Heart left ventricle (tissue), 16 donors: Measurements from ENCODE around the gene OR52I2. TPM values are rescaled to one million over a fixed set of nuclear protein-coding genes. Genes with fewer than 3 reads are reported as not detected.

ENCODE experiments used
- ATAC-seq, 4 donors: fragments of 200-7000 bp; cut with Tn5 transposase; one replicate each; pipeline ENCODE4 v1.9.1; 2020 to 2022; ENCODE audit warnings: moderate library complexity in 4 of 4, mild to moderate bottlenecking in 3 of 4, moderate number of reproducible peaks in 1 of 4
- DNase-seq, 5 donors: peaks; one replicate each; pipeline ENCODE4 v3.0.0-alpha.2; 2020
- H3K27ac ChIP-seq, 12 donors: fragments of 200-600 bp; sonication (generic) in 4 of 12; one replicate each; pipeline versions ENCODE4 v1.5.0 to v1.8.0; 2016 to 2022; ENCODE audit warnings: mild to moderate bottlenecking in 2 of 12
- H3K27me3 ChIP-seq, 9 donors: fragments of 200-600 bp; sonication (generic) in 2 of 9; one replicate each; pipeline versions ENCODE4 v1.5.1 to v1.8.0; 2016 to 2022; ENCODE audit warnings: mild to moderate bottlenecking in 3 of 9
- H3K36me3 ChIP-seq, 9 donors: fragments of 200-600 bp; sonication (generic) in 2 of 9; one replicate each; pipeline versions ENCODE4 v1.5.0 to v1.8.0; 2018 to 2022; ENCODE audit warnings: mild to moderate bottlenecking in 2 of 9
- H3K4me1 ChIP-seq, 12 donors: fragments of 200-600 bp; sonication (generic) in 4 of 12; one replicate each; pipeline versions ENCODE4 v1.5.0 to v1.8.0; 2016 to 2022; ENCODE audit warnings: mild to moderate bottlenecking in 3 of 12
- H3K4me3 ChIP-seq, 12 donors: fragments of 200-600 bp; sonication (generic) in 4 of 12; one replicate each; pipeline versions ENCODE4 v1.5.0 to v1.8.0; 2017 to 2022; ENCODE audit warnings: mild to moderate bottlenecking in 9 of 12, moderate library complexity in 4 of 12
- H3K9me3 ChIP-seq, 12 donors: fragments of 200-600 bp; sonication (generic) in 4 of 12; one replicate each; pipeline versions ENCODE4 v1.5.0 to v1.8.0; 2016 to 2022; ENCODE audit warnings: mild to moderate bottlenecking in 1 of 12
- CTCF ChIP-seq, 12 donors: fragments of 200-600 bp; sonication (generic) in 4 of 12; IDR thresholded peaks; one replicate each; pipeline versions ENCODE4 v1.5.0 to v1.8.0; 2018 to 2022; ENCODE audit warnings: antibody characterized with exemption in 12 of 12, mild to moderate bottlenecking in 5 of 12
- POLR2A ChIP-seq, 2 donors: fragments of 450-650 bp; IDR thresholded peaks; one replicate each; pipeline ENCODE4 v1.6.1; 2017; ENCODE audit warnings: antibody characterized with exemption in 2 of 2, mild to moderate bottlenecking in 2 of 2, moderate library complexity in 2 of 2
- WGBS, 4 donors: extraction: QIAGEN DNeasy Blood & Tissue Kit in 2 of 4; methylation state at CpG; one replicate each; pipeline versions ENCODE4 v1.1.5 to v1.1.7; 2013 to 2018; 5-methylcytosine and 5-hydroxymethylcytosine counted together
- intact Hi-C, 10 donors: fragments of 100-400 bp; cut with DNase I; formaldehyde crosslinking; loops; one replicate each; pipeline versions ENCODE4 v1.11.1 to v1.14.2; 2022
- polyA plus RNA-seq, 2 donors: library from polyadenylated mRNA; stranded (reverse); fragments of 200-250 nt; gene quantifications; one replicate each; pipeline ENCODE4 v1.2.3, GENCODE V29; 2013
- total RNA-seq, 9 donors: library from RNA; depleted of rRNA in 2 of 9; stranded (reverse); fragments of >200 nt in 2 of 9; fragmentation: NEBNext Ultra II Directional in 3 of 9; extraction: Animal tissue kit (Norgen Biotek cat#: 25700) in 3 of 9; gene quantifications; one replicate each; pipeline versions ENCODE4 v1.1.0 to v1.2.4, GENCODE V29; 2016 to 2023
- donor health status: ischemic (EF 13 %, LVEDD 7.1; RV severe dilation, severe dysfunction).
- donor health status: healthy with polysubstance abuse.
- donor health status: DM: no; HTN: yes; CAD: no.
- donor health status: DM: no; HTN: no; CAD: no.
- donor health status: ischemic (EF 25% LVEDD 6.9; RV normal size, moderate dysfunction).
- donor health status: ischemic (EF 25% LVEDD 5.7; RV mildly dilated, moderate dysfunction).
- donor health status: healthy.
- donor health status: DM: yes; HTN: yes; CAD: no.
- donor health status: ischemic (EF 35%, LVEDD 5.7; RV mildly dilated, moderate dysfunction).
- donor health status: nonischemic (EF 11% LVEDD 7.7; RV severe dilation, severe dysfunction).
- donor health status: DM: yes; HTN: yes; CAD: no.
- donor health status: PGD.
- donor health status: ischemic (EF 29% LVEDD 5.4; RV normal size, mild dysfunction).
- donor health status: nonischemic (EF 23%, LVEDD 6.1; RV moderate dilation, normal function).

The OR52I2 gene
- total and polyA plus RNA-seq, 11 donors, result not detected

DNA sequence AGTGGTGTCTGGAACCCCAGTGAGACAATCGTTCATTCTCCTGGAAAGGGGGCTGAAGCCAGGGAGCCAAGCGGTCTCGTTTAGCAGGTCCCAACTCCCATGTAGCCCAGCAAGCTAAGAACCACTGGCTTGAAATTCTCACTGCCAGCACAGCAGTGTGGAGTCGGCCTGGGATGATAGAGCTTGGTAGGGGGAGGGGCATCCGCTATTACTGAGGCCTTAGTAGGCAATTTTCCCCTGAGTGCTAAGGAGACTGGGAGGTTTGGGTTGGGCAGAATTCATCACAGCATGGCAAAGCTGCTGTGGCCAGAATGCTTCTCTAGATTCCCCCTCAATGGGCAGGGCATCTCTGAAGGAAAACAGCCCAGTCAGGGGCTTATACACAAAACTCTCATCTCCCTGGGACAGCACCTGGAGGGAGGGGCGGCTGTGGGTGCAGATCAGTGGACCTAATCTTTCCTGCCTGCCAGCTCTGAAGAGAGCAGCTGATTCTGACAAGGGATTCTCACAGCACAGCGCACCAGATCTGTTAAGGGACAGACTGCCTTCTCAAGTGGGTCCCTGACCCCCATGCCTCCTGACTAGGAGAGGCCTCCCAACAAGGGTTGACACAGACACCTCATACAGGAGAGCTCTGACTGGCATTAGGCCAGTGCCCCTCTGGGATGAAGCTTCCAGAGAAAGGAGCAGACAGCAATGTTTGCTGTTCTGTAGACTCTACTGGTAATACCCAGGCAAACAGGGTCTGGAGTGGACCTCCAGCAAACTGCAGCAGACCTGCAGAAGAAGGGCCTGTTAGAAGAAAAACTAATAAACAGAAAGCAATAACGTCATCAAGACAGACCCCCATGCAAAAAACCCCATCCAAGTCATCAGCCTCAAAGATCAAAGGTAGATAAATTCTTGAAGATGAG lies 21.8 kb upstream of the OR52I2 start:
- Histone ChIP-seq H3K36me3 (no peaks in the 10 kb centered on the region), H3K4me3 (no peak overlapping the region), H3K4me1 (no peaks in the 10 kb centered on the region), H3K9me3 (peaks cover 0 to 11% (median 0%) of the 10 kb centered on the region in 12 donors), H3K27ac (no peak overlapping the region), H3K27me3 (peaks cover 0 to 6% (median 0%) of the 10 kb centered on the region in 9 donors)
- ATAC-seq (no peak), DNase-seq (no peak)
- WGBS, 4 donors, result 58 to 71% (median 65%) methylated on average over 6 to 8 of the region's 8 CpGs
- TF ChIP-seq CTCF (IDR thresholded peaks at IDR 0.05) (no peak), POLR2A (IDR thresholded peaks at IDR 0.05) (no peak)
- intact Hi-C loops, result no loop called here

GRCh38 chr11:4560467-4560866 lies 21.1 kb upstream of the OR52I2 start:
- ATAC-seq (no peak), DNase-seq (no peak)
- Histone ChIP-seq H3K27me3 (peaks cover 0 to 6% (median 0%) of the 10 kb centered on the region in 9 donors), H3K27ac (no peak overlapping the region), H3K9me3 (peaks cover 0 to 12% (median 0%) of the 10 kb centered on the region in 12 donors), H3K4me3 (no peak overlapping the region), H3K4me1 (no peaks in the 10 kb centered on the region), H3K36me3 (no peaks in the 10 kb centered on the region)
- WGBS, 4 donors, result 94 to 100% (median 94%) methylated on average over 1 of the region's 1 CpG
- TF ChIP-seq POLR2A (IDR thresholded peaks at IDR 0.05), result no peak
- TF ChIP-seq CTCF (IDR thresholded peaks at IDR 0.05), result no peak
- intact Hi-C loops, result no loop called here

DNA sequence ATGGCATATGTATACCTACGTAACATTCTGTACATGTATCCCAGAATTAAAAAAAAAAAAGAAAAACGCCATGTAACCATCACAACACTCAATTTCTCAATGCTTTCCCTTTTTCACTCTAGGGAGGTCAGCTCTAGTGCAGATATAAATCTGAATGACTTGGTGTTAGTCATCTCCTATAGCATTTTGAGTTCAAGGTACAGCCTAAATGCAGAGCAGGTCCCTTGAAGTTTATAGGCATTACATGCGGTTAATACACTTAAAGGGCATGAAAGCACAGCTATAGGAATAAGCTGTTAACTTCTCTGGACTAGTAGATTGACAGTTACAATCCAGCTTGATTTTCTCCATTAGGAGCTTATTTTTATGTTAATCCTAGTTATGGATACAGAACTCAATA lies 16.2 kb upstream of the OR52I2 start:
- Histone ChIP-seq H3K9me3 (peaks cover 0 to 12% (median 0%) of the 10 kb centered on the region in 12 donors), H3K36me3 (no peaks in the 10 kb centered on the region), H3K27ac (no peak overlapping the region), H3K27me3 (no peaks in the 10 kb centered on the region), H3K4me3 (no peak overlapping the region), H3K4me1 (no peaks in the 10 kb centered on the region)
- intact Hi-C loops, result no loop called here
- DNase-seq (no peak), ATAC-seq (no peak)
- WGBS, 4 donors, result 77 to 86% (median 84%) methylated on average over 3 of the region's 3 CpGs
- TF ChIP-seq CTCF (IDR thresholded peaks at IDR 0.05), result no peak
- no peak for TF ChIP-seq POLR2A (IDR thresholded peaks at IDR 0.05)

DNA sequence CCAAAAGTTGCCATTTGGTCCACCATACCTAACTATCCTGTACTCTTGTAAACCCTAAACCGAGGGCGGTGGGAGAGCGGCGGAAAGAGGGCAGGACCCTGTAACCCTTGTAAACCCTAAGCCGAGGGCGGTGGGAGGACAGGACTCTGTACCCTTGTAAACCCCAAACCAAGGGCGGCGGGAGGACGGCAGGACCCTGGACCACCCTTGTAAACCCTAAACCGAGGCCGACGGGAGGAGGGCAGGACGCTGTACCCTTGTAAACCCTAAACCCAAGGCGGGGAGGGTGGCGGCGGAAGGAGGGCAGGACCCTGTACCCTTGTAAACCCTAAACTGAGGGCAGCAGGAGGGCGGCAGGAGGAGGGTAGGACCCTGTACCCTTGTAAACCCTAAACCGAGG lies 12.5 kb upstream of the OR52I2 start:
- intact Hi-C loops, result no loop called here
- H3K36me3 ChIP-seq, result no peaks in the 10 kb centered on the region
- peaks cover 0 to 4% (median 0%) of the 10 kb centered on the region in 9 donors for H3K27me3 ChIP-seq
- no peak overlapping the region for H3K27ac ChIP-seq
- no peak overlapping the region for H3K4me3 ChIP-seq
- ATAC-seq (no peak), DNase-seq (no peak)
- no peaks in the 10 kb centered on the region for H3K4me1 ChIP-seq
- H3K9me3 ChIP-seq, result peaks cover 0 to 9% (median 0%) of the 10 kb centered on the region in 12 donors
- TF ChIP-seq POLR2A (IDR thresholded peaks at IDR 0.05) (no peak), CTCF (IDR thresholded peaks at IDR 0.05) (no peak)
- 89 to 96% (median 93%) methylated on average over 18 of the region's 18 CpGs for WGBS, 4 donors
